ENCODE data around the gene PEX19. TPM values are rescaled to one million over a fixed set of nuclear protein-coding genes. Genes with fewer than 3 reads are reported as not detected.

PEX19 gene
- polyA plus RNA-seq, 1 donor, result 87.4 TPM

GRCh38 chr1:160284220-160284781 lies 632 bp downstream of the PEX19 start:
- DNase-seq, result peak; percentile 19

GRCh38 chr1:160282807-160283206 lies 2.1 kb downstream of the PEX19 start:
- no peak for DNase-seq

GRCh38 chr1:160277987-160278386 lies 6.9 kb downstream of the PEX19 start:
- no peak for DNase-seq

GRCh38 chr1:160277330-160277729 lies 7.6 kb downstream of the PEX19 start:
- no peak for DNase-seq

DNA sequence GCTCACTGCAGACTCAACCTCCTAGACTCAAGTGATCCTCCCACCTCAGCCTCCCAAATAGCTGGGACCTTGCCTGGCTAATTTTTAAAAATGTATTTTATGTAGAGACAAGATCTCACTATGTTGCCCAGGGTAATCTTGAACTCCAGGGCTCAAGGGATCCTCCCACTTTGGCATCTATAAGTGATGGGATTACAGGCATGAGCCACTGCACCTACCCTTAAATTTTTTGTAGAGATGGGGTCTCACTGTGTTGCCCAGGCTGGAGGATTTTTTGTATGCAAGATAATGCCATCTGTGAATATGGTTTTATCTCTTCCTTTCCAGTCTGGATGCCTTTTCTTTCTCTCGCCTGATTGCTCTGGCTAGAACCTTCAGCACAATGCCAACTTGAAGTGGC lies 13.9 kb downstream of the PEX19 start:
- no peak for DNase-seq

GRCh38 chr1:160267284-160267991 lies 17.5 kb downstream of the PEX19 start:
- no peak for DNase-seq

DNA sequence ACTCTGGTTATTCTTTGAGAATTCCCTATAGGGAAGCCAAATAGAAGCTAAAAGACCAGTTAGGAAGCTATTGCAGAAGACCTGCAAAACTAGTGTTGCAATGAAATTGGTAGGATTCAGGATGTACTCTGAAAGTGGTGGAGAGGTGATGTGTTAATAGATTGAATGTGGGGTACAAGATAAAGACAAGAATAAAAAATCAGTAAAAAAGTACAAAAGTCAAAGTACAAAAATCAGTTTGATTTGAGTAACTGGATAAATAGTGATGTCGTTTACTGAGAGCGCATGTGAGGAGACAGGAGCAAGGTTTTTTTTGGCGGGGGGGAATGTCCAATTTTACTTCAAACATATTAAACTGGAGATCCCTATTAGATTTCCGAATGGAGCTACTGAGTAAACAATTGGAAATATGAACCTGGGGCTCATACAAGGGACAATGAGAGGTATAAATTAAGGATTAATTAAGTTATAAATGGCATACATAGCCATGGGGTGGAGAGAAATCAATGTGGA lies 20.1 kb downstream of the PEX19 start:
- no peak for DNase-seq

- peak; percentile 98 for DNase-seq
Observed at GRCh38 chr1:160261893-160262794, 22.8 kb downstream of the PEX19 start, which contains the start of gene DCAF8. TSS of gene DCAF8 (minus strand) at chr1:160262549. CDS start at chr1:160244008, 18,541 bp downstream.

- DNase-seq, result peak; percentile 68
Observed at GRCh38 chr1:160261556-160261892, 23.4 kb downstream of the PEX19 start.

GRCh38 chr1:160260406-160261382 lies 24.2 kb downstream of the PEX19 start:
- peak; percentile 96 for DNase-seq

GRCh38 chr1:160258177-160258798 lies 26.6 kb downstream of the PEX19 start:
- no peak for DNase-seq

- DNase-seq, result no peak
Observed at GRCh38 chr1:160257411-160258015, 27.4 kb downstream of the PEX19 start.

GRCh38 chr1:160256396-160257046 lies 28.4 kb downstream of the PEX19 start:
- DNase-seq, result no peak

GRCh38 chr1:160255781-160256300 lies 29.1 kb downstream of the PEX19 start:
- no peak for DNase-seq

GRCh38 chr1:160251687-160252526 lies 33.0 kb downstream of the PEX19 start:
- DNase-seq, result peak; percentile 79

DNA sequence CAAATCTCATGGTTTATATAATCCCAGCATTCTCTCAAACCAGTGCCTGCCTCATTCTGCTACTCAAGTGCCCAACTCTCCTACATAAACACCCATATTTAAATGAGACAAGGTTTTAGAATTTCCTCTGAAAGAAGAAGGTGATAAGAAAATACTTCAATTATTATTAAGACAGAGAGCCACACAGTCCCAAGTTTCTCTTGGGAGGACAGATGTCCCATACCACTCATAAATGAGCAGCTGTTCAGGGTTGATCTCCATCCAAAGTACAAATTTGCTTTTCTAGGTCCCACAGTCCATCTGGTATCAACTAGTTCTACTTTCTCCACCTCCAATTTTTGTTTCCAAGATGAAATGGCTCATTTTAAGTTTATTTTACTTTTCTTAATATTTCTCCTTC lies 33.9 kb downstream of the PEX19 start:
- DNase-seq, result no peak

DNA sequence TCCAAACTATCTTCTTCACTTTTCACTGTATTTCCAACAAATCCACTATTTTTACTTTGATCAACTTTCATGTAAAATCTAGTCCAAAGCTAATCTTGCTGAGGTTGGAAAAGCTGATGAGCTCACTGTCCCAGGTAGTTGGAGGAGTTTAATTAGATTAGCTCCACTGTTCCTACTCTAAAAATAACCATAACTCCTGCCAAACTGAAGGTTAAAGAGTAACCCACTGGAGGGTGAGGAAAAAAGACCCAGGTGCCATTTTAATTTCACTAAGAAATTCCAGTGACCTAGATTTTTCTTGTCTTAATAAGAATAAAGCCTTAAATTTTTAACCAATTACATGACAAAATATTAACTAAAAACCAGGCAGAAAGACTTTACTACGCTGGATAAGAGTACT lies 37.9 kb downstream of the PEX19 start:
- no peak for DNase-seq

GRCh38 chr1:160245434-160245833 lies 39.5 kb downstream of the PEX19 start:
- no peak for DNase-seq

DNA sequence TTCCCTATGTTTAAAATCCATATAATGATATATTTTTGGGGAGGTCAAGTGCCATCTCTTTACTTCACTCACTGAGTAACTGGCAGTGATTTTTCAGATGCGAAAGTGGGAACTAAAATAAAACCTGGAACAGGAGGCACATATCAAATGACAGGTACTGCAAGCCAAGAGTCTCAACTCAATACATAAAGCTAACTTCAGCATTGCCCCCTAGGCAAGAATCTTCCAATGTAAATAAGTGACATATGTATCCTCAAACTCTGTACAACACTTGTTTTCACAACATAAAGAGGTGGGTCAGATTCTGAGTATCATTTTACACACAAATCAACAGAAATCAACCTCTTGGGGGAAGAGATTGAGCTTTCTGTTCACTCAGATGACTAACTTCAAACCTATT lies 40.7 kb downstream of the PEX19 start:
- no peak for DNase-seq
